Keratinocyte (primary cell): Measurements from ENCODE around the gene PPHLN1. TPM values are rescaled to one million over a fixed set of nuclear protein-coding genes. Genes with fewer than 3 reads are reported as not detected.

Experiments
- DNase-seq: peaks from one replicate; pipeline ENCODE4 v3.0.0-alpha.2; 2011; ENCODE audit warnings: low read depth, missing footprints, low spot score
- FAIRE-seq: peaks from 2 replicates; lab custom pipeline; 2011; peaks lifted over from hg19 to GRCh38; lab: Jason Lieb, UNC
- H2AFZ ChIP-seq: 2 replicates; pipeline ENCODE4 v1.6.0; 2012; ENCODE audit warnings: low read length, control low read depth, inconsistent platforms; ENCODE audit not compliant: control insufficient read depth
- H3K27ac ChIP-seq: 2 replicates; pipeline ENCODE4 v1.5.1; 2011; ENCODE audit warnings: low read length; ENCODE audit not compliant: control insufficient read depth, insufficient read depth
- H3K27me3 ChIP-seq: 3 replicates; pipeline ENCODE4 v1.6.0; 2011; ENCODE audit warnings: low read length; ENCODE audit not compliant: control insufficient read depth, insufficient read depth; ENCODE audit errors: extremely low read depth
- H3K36me3 ChIP-seq, 2 experiments: 2 replicates in 1 of 2; 3 replicates in 1 of 2; pipeline ENCODE4 v1.5.1; 2011; ENCODE audit warnings: low read length in 2 of 2, mild to moderate bottlenecking in 1 of 2; ENCODE audit not compliant: control insufficient read depth in 2 of 2, insufficient read depth in 2 of 2; ENCODE audit errors: extremely low read depth in 1 of 2
- H3K4me1 ChIP-seq: 3 replicates; pipeline ENCODE4 v1.5.1; 2011; ENCODE audit warnings: low read length; ENCODE audit not compliant: control insufficient read depth, insufficient read depth; ENCODE audit errors: extremely low read depth
- H3K4me2 ChIP-seq: 3 replicates; pipeline ENCODE4 v1.6.0; 2011; ENCODE audit warnings: low read depth, low read length; ENCODE audit not compliant: control insufficient read depth, insufficient read depth; ENCODE audit errors: extremely low read depth
- H3K4me3 ChIP-seq, 3 experiments: fragments of 200-600 bp in 1 of 3; sonication (generic) in 1 of 3; 2 replicates in 2 of 3; 3 replicates in 1 of 3; pipeline ENCODE4 v1.5.1; 2011 to 2016; ENCODE audit warnings: low read length in 3 of 3, mild to moderate bottlenecking in 3 of 3, control low read depth in 2 of 3, inconsistent platforms in 1 of 3, low read depth in 1 of 3, mixed read lengths in 1 of 3, mixed run types in 1 of 3, moderate library complexity in 1 of 3; ENCODE audit not compliant: control insufficient read depth in 2 of 3, insufficient read depth in 2 of 3; ENCODE audit errors: extremely low read depth in 1 of 3
- H3K79me2 ChIP-seq: 2 replicates; pipeline ENCODE4 v1.6.0; 2012; ENCODE audit warnings: low read length; ENCODE audit not compliant: control insufficient read depth, insufficient read depth
- H3K9ac ChIP-seq: 3 replicates; pipeline ENCODE4 v1.6.0; 2011; ENCODE audit warnings: low read length; ENCODE audit not compliant: control insufficient read depth, insufficient read depth; ENCODE audit errors: extremely low read depth
- H3K9me1 ChIP-seq: 3 replicates; pipeline ENCODE4 v1.6.0; 2011; ENCODE audit warnings: low read length; ENCODE audit not compliant: control insufficient read depth, insufficient read depth; ENCODE audit errors: extremely low read depth
- H3K9me3 ChIP-seq: 2 replicates; pipeline ENCODE4 v1.5.1; 2012; ENCODE audit warnings: low read depth, low read length; ENCODE audit not compliant: control insufficient read depth
- H4K20me1 ChIP-seq: 3 replicates; pipeline ENCODE4 v1.6.0; 2011; ENCODE audit warnings: low read length; ENCODE audit not compliant: control insufficient read depth, insufficient read depth; ENCODE audit errors: extremely low read depth
- EZH2 ChIP-seq: IDR thresholded peaks from one replicate; pipeline ENCODE4 v1.6.1; 2012; ENCODE audit warnings: inconsistent platforms, mild to moderate bottlenecking, low read length, moderate library complexity
- dilution Hi-C: fragments of 300-500 bp; cut with MboI; formaldehyde crosslinking; loops from one replicate; pipeline ENCODE4 v1.7.0; 2020; ENCODE audit warnings: low sequenced_read_pairs; ENCODE audit not compliant: extremely low pct_ligation_motif_present
- polyA plus RNA-seq, 5 experiments: library from polyadenylated mRNA; depleted of rRNA in 3 of 5; stranded (reverse) in 3 of 5; stranded (forward) in 1 of 5; unstranded in 1 of 5; fragments of >200 nt; gene quantifications; 1 replicate in 1 of 5; 2 replicates in 3 of 5; 3 replicates in 1 of 5; pipeline versions ENCODE4 v1.2.1 to v1.2.3, GENCODE V29; 2011 to 2012; ENCODE audit warnings: missing spikeins in 2 of 5, low read depth in 1 of 5, low replicate concordance in 1 of 5
- TF ChIP-seq, protein P1 (sequence below), 3 experiments: IDR thresholded peaks in 1 of 3; conservative IDR thresholded peaks in 1 of 3; optimal IDR thresholded peaks in 1 of 3; 2 replicates in 2 of 3; 3 replicates in 1 of 3; pipeline versions ENCODE3 to v1.5.1; 2011; ENCODE audit warnings: low read length in 3 of 3, mild to moderate bottlenecking in 3 of 3, moderate library complexity in 2 of 3, control low read depth in 1 of 3, inconsistent platforms in 1 of 3; ENCODE audit not compliant: insufficient read depth in 2 of 3; ENCODE audit errors: extremely low read depth in 1 of 3

Gene PPHLN1
- polyA plus RNA-seq, 1 donor (not counting 4 experiments of a cell fraction or from before 2014, with no cell fraction given), result 95.5 TPM

- DNase-seq (no peak), FAIRE-seq (no peak)
- Histone ChIP-seq H3K9me3 (no peaks in the 10 kb centered on the region), H2AFZ (no peak overlapping the region), H3K27ac (no peak overlapping the region), H3K4me3 (no peak overlapping the region), H3K27me3 (no peaks in the 10 kb centered on the region), H3K4me1 (peaks cover 8% of the 10 kb centered on the region), H3K79me2 (peaks cover 9% of the 10 kb centered on the region), H3K36me3 (peaks cover 3% of the 10 kb centered on the region in 2 experiments), H3K9ac (no peak overlapping the region), H3K9me1 (no peaks in the 10 kb centered on the region), H3K4me2 (no peak overlapping the region), H4K20me1 (no peaks in the 10 kb centered on the region)
- TF ChIP-seq EZH2, result no peak
- TF ChIP-seq, protein P1, sequence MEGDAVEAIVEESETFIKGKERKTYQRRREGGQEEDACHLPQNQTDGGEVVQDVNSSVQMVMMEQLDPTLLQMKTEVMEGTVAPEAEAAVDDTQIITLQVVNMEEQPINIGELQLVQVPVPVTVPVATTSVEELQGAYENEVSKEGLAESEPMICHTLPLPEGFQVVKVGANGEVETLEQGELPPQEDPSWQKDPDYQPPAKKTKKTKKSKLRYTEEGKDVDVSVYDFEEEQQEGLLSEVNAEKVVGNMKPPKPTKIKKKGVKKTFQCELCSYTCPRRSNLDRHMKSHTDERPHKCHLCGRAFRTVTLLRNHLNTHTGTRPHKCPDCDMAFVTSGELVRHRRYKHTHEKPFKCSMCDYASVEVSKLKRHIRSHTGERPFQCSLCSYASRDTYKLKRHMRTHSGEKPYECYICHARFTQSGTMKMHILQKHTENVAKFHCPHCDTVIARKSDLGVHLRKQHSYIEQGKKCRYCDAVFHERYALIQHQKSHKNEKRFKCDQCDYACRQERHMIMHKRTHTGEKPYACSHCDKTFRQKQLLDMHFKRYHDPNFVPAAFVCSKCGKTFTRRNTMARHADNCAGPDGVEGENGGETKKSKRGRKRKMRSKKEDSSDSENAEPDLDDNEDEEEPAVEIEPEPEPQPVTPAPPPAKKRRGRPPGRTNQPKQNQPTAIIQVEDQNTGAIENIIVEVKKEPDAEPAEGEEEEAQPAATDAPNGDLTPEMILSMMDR (optimal IDR thresholded peaks at IDR 0.05 in 1 of 3, IDR thresholded peaks at IDR 0.05 in 1 of 3, conservative IDR thresholded peaks at IDR 0.05 in 1 of 3; ENCODE audit: extremely low read depth in 1 of 3, insufficient read depth in 2 of 3, low read length in 3 of 3), result no peak
- dilution Hi-C loops, result no loop called here
These were observed 5.2 kb upstream of the PPHLN1 start for GRCh38 chr12:42320796-42321195.

GRCh38 chr12:42322567-42322966 lies 3.4 kb upstream of the PPHLN1 start:
- Histone ChIP-seq H4K20me1 (no peaks in the 10 kb centered on the region), H3K4me1 (peaks cover 18% of the 10 kb centered on the region), H3K4me2 (no peak overlapping the region), H2AFZ (no peak overlapping the region), H3K27me3 (no peaks in the 10 kb centered on the region), H3K9me1 (no peaks in the 10 kb centered on the region), H3K79me2 (peaks cover 25% of the 10 kb centered on the region), H3K36me3 (peaks cover 0 to 5% of the 10 kb centered on the region in 2 experiments), H3K4me3 (no peak overlapping the region), H3K9me3 (no peaks in the 10 kb centered on the region), H3K9ac (no peak overlapping the region), H3K27ac (no peak overlapping the region)
- dilution Hi-C loops, result no loop called here
- TF ChIP-seq EZH2, result no peak
- FAIRE-seq (no peak), DNase-seq (no peak)

DNA sequence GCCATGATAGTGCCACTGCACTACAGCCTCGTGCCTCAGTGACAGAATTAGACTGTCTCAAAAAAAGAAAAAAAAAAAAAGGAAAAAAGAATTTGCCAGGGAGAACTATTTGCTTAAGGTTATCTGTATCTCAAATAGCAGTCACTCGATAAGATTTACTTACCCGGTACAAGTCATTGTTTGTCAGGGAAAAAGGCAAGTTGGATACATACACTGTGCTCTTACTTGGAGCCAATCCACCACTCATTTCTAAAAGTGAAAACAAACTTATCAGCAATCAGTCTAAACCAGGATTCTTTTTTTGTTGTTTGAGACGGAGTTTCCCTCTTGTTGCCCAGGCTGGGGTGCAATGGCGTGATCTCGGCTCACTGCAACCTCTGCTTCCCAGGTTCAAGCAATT lies 2.1 kb upstream of the PPHLN1 start:
- Histone ChIP-seq H3K4me1 (peaks cover 27% of the 10 kb centered on the region), H3K4me2 (no peak overlapping the region), H2AFZ (no peak overlapping the region), H3K9ac (no peak overlapping the region), H4K20me1 (no peaks in the 10 kb centered on the region), H3K9me1 (peaks cover 2% of the 10 kb centered on the region), H3K4me3 (no peak overlapping the region), H3K27ac (no peak overlapping the region), H3K9me3 (no peaks in the 10 kb centered on the region), H3K79me2 (peaks cover 38% of the 10 kb centered on the region), H3K27me3 (no peaks in the 10 kb centered on the region), H3K36me3 (peaks cover 0 to 5% of the 10 kb centered on the region in 2 experiments)
- FAIRE-seq, result no peak
- dilution Hi-C loops, result no loop called here
- no peak for TF ChIP-seq EZH2
- TF ChIP-seq, protein P1 (optimal IDR thresholded peaks at IDR 0.05 in 1 of 3, IDR thresholded peaks at IDR 0.05 in 1 of 3, conservative IDR thresholded peaks at IDR 0.05 in 1 of 3; ENCODE audit: extremely low read depth in 1 of 3, insufficient read depth in 2 of 3, low read length in 3 of 3), result no peak
- no peak for DNase-seq
